ENCODE data around the gene PTBP3. TPM values are rescaled to one million over a fixed set of nuclear protein-coding genes. Genes with fewer than 3 reads are reported as not detected.

PTBP3 gene
- polyA plus RNA-seq, 1 donor from 2014 or later: 36.1 TPM

DNA sequence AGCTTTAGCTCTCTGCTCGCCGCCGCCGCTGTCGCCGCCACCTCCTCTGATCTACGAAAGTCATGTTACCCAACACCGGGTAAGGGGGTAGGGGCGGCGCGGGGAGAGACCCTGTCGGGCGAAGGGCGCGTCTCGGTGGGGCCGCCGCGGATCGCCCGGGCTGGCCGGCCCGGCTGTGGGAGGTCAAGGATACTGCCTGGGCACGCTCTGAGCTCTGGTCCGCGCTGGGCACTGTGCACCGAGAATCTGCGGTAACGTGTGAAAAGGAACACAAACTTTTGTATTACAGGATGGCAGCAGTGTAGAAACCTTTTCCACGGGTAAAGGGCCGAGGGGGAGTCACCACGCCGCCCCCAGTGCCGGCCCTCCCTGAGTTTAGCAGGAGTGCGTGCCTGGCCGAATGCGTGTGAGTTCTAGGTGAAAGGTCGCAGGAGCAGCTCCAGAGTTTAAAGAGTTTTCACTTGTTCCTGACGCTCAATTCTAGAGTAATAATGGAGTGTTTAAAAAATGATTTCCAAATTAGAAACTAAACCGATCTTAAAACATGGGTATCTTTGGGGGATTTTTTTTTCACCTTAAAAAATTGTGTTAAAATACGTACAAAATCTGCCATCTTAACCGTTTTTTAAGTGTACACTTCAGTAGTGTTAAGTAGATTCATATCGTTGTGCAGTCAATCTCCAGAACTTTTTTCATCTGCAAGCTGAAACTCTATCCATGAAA is 46.8 kb upstream of the PTBP3 start, which contains the start of gene HSDL2:
Gene HSDL2, plus strand, starts transcription at position 7 of the 723 bp plus-strand sequence. Its CDS starts 56 bp downstream, at position 63.
- peak within 1 kb of the TSS; percentile 83 for H3K9ac ChIP-seq (ENCODE audit: low read length)
- H3K79me2 ChIP-seq (replicated peaks; ENCODE audit: insufficient read depth, low read length): peaks cover 9% of the 10 kb centered on the region

DNA sequence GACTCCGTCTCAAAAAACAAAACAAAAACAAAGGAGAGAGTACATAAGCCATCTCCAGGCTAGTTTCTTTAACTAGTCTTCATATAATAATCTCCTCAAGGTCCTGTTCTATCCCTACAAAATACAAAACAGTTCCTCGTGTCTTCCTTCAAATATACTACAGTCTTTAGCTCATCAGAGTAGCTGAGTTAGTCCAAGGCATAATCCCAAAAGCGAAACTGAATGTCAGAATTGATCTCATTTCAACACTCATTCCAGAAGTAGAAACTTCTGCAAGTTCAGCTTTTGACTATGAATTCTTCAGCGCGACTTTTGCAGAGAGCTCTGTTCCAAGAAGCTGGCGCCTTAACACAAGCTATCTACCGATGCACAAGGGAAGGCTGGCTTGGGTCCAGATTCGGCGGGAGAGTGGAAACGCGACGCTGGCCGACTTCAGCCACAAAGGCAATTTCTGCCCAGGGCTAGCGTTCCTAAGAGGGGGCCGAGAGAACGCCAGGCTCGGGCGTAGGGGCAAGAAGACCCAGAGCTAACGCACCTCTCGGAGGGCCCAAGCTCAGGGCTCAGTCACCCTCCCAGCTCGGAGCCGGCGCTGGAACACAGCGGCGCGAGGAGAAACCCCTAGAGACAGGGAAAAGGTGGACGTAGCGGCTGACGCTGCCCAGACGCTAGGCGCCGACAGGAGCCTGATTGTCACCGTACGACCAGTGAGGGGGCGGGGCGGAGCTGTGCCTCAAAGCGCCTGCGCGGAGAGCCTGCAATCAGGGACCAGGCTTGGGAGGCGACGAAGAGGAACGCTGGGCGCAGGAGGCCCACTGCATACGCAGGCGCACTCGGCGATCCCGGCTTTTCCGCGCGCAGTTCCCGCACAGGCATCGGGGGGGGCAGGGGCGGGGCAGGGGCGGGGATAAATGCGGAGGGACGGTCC is 46.0 kb upstream of the PTBP3 start:
- Histone ChIP-seq H3K9me3 (ENCODE audit: low read length) (no peaks in the 10 kb centered on the region), H3F3A (ENCODE audit: insufficient read depth, low read length, poor library complexity, severe bottlenecking) (no peaks in the 10 kb centered on the region), H3K9me2 (ENCODE audit: insufficient read depth, low read length) (no peaks in the 10 kb centered on the region), H3K27ac (ENCODE audit: low read length) (peak overlapping the region; percentile 81), H3K79me2 (replicated peaks; ENCODE audit: insufficient read depth, low read length) (peaks cover 9% of the 10 kb centered on the region), H3K27me3 (ENCODE audit: insufficient read depth, low read depth, low read length) (no peaks in the 10 kb centered on the region), H3K36me3 (ENCODE audit: insufficient read depth, low read length) (no peaks in the 10 kb centered on the region), H4K20me1 (ENCODE audit: insufficient read depth) (no peaks in the 10 kb centered on the region), H3K4me3 (ENCODE audit: low read length) (peak overlapping the region; percentile 87), H3K9ac (ENCODE audit: low read length) (peak overlapping the region; percentile 83), H2AFZ (ENCODE audit: low read depth, low read length) (peak overlapping the region; percentile 93), H3K4me2 (ENCODE audit: low read length) (peak overlapping the region; percentile 61)
- TF ChIP-seq RAD21 (conservative IDR thresholded peaks at IDR 0.05): peak; percentile 45
- TF ChIP-seq, protein P1, sequence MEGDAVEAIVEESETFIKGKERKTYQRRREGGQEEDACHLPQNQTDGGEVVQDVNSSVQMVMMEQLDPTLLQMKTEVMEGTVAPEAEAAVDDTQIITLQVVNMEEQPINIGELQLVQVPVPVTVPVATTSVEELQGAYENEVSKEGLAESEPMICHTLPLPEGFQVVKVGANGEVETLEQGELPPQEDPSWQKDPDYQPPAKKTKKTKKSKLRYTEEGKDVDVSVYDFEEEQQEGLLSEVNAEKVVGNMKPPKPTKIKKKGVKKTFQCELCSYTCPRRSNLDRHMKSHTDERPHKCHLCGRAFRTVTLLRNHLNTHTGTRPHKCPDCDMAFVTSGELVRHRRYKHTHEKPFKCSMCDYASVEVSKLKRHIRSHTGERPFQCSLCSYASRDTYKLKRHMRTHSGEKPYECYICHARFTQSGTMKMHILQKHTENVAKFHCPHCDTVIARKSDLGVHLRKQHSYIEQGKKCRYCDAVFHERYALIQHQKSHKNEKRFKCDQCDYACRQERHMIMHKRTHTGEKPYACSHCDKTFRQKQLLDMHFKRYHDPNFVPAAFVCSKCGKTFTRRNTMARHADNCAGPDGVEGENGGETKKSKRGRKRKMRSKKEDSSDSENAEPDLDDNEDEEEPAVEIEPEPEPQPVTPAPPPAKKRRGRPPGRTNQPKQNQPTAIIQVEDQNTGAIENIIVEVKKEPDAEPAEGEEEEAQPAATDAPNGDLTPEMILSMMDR (IDR thresholded peaks at IDR 0.05; ENCODE audit: poor library complexity, severe bottlenecking): peak; percentile 43
- TF ChIP-seq POLR2AphosphoS5 (IDR thresholded peaks at IDR 0.05): peak; percentile 91
- peak; percentile 62 for TF ChIP-seq EP300 (conservative IDR thresholded peaks at IDR 0.05; ENCODE audit: poor library complexity, severe bottlenecking)
- peak; percentile 54 for TF ChIP-seq SMC3 (conservative IDR thresholded peaks at IDR 0.05; ENCODE audit: poor library complexity)
- TF ChIP-seq EZH2 (IDR thresholded peaks at IDR 0.05; ENCODE audit: borderline replicate concordance, insufficient read depth, low read length, poor library complexity, severe bottlenecking): no peak
- peak; percentile 78 for TF ChIP-seq TAF1 (IDR thresholded peaks at IDR 0.05; ENCODE audit: low read depth)
- peak; percentile 42 for TF ChIP-seq MXI1 (conservative IDR thresholded peaks at IDR 0.05; ENCODE audit: poor library complexity, severe bottlenecking)
- TF ChIP-seq, protein P2, sequence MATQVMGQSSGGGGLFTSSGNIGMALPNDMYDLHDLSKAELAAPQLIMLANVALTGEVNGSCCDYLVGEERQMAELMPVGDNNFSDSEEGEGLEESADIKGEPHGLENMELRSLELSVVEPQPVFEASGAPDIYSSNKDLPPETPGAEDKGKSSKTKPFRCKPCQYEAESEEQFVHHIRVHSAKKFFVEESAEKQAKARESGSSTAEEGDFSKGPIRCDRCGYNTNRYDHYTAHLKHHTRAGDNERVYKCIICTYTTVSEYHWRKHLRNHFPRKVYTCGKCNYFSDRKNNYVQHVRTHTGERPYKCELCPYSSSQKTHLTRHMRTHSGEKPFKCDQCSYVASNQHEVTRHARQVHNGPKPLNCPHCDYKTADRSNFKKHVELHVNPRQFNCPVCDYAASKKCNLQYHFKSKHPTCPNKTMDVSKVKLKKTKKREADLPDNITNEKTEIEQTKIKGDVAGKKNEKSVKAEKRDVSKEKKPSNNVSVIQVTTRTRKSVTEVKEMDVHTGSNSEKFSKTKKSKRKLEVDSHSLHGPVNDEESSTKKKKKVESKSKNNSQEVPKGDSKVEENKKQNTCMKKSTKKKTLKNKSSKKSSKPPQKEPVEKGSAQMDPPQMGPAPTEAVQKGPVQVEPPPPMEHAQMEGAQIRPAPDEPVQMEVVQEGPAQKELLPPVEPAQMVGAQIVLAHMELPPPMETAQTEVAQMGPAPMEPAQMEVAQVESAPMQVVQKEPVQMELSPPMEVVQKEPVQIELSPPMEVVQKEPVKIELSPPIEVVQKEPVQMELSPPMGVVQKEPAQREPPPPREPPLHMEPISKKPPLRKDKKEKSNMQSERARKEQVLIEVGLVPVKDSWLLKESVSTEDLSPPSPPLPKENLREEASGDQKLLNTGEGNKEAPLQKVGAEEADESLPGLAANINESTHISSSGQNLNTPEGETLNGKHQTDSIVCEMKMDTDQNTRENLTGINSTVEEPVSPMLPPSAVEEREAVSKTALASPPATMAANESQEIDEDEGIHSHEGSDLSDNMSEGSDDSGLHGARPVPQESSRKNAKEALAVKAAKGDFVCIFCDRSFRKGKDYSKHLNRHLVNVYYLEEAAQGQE (IDR thresholded peaks at IDR 0.05; ENCODE audit: borderline replicate concordance): peak; percentile 80

More for the DNA sequence above, 46.8 kb upstream of the PTBP3 start, which contains the start of gene HSDL2:
- no peaks in the 10 kb centered on the region for H4K20me1 ChIP-seq (ENCODE audit: insufficient read depth)
- no peaks in the 10 kb centered on the region for H3F3A ChIP-seq (ENCODE audit: insufficient read depth, low read length, poor library complexity, severe bottlenecking)
- no peaks in the 10 kb centered on the region for H3K9me3 ChIP-seq (ENCODE audit: low read length)
- H3K9me2 ChIP-seq (ENCODE audit: insufficient read depth, low read length): no peaks in the 10 kb centered on the region
- H3K27me3 ChIP-seq (ENCODE audit: insufficient read depth, low read depth, low read length): no peaks in the 10 kb centered on the region
- peak within 1 kb of the TSS; percentile 66 for H3K4me2 ChIP-seq (ENCODE audit: low read length)
- peak within 1 kb of the TSS; percentile 87 for H3K4me3 ChIP-seq (ENCODE audit: low read length)
- no peaks in the 10 kb centered on the region for H3K36me3 ChIP-seq (ENCODE audit: insufficient read depth, low read length)
- H2AFZ ChIP-seq (ENCODE audit: low read depth, low read length): peak within 1 kb of the TSS; percentile 93
- TF ChIP-seq POLR2AphosphoS5 (IDR thresholded peaks at IDR 0.05): no peak
- TF ChIP-seq SMC3 (conservative IDR thresholded peaks at IDR 0.05; ENCODE audit: poor library complexity): no peak
- peak; percentile 33 for TF ChIP-seq MXI1 (conservative IDR thresholded peaks at IDR 0.05; ENCODE audit: poor library complexity, severe bottlenecking)
- peak within 1 kb of the TSS; percentile 81 for H3K27ac ChIP-seq (ENCODE audit: low read length)

Data from neural cell (in vitro differentiated cells).